K562 (cell line): ENCODE measurements around the gene IL4I1. TPM values are rescaled to one million over a fixed set of nuclear protein-coding genes. Genes with fewer than 3 reads are reported as not detected.

Experiments used
- ATAC-seq: fragments of 200-7000 bp; cut with Tn5 transposase; 3 replicates; pipeline ENCODE4 v1.9.1; 2020; ENCODE audit warnings: moderate library complexity
- BruUV-seq: library from RNA; stranded (reverse); fragments of 400-500 nt; replicated peaks from 2 replicates; lab custom pipeline; 2021; lab: Mats Ljungman, UMichigan
- CTCF ChIA-PET: fragments of 300-600 bp; formaldehyde crosslinking; extraction: SDS; loops from one replicate; lab custom pipeline; 2021; ENCODE audit warnings: low intra/inter-chr PET ratio; lab: Yijun Ruan, JAX
- POLR2A ChIA-PET: fragments of 300-600, 350-650 bp; sonication (Branson Sonifier 250); formaldehyde crosslinking; extraction: SDS; loops from one replicate; lab custom pipeline; 2021; ENCODE audit warnings: antibody characterized with exemption, inconsistent platforms; lab: Yijun Ruan, JAX
- DNase-seq, 4 experiments: peaks; one replicate each; pipeline versions ENCODE4 v3.0.0 to v3.0.0-alpha.2; 2011 to 2018; ENCODE audit warnings: low spot score in 3 of 4, mixed read lengths in 3 of 4; ENCODE audit errors: extremely low read depth in 1 of 4
- FAIRE-seq: peaks from 2 replicates; lab custom pipeline; 2011; peaks lifted over from hg19 to GRCh38; lab: Jason Lieb, UNC
- H2AFZ ChIP-seq: 2 replicates; pipeline ENCODE4 v1.6.0; 2011; ENCODE audit warnings: low read depth, low read length, control low read depth, inconsistent platforms
- H3K27ac ChIP-seq: fragments of 200-600 bp; 3 replicates; pipeline ENCODE4 v1.8.0; 2011; ENCODE audit warnings: low read depth, mild to moderate bottlenecking, control low read depth, inconsistent platforms, low read length, moderate library complexity, mixed read lengths; ENCODE audit errors: extremely low read depth
- H3K27me3 ChIP-seq, 2 experiments: fragments of 300-600 bp in 1 of 2; 2 replicates in 1 of 2; 3 replicates in 1 of 2; pipeline versions ENCODE4 v1.6.0 to v1.8.0; 2011; ENCODE audit warnings: inconsistent platforms in 2 of 2, low read length in 2 of 2, mild to moderate bottlenecking in 1 of 2, mixed read lengths in 1 of 2, moderate library complexity in 1 of 2; ENCODE audit not compliant: control insufficient read depth in 2 of 2, insufficient read depth in 2 of 2
- H3K36me3 ChIP-seq: fragments of 300-600 bp; 3 replicates; pipeline ENCODE4 v1.8.0; 2011; ENCODE audit warnings: mild to moderate bottlenecking, low read length, inconsistent platforms; ENCODE audit not compliant: control insufficient read depth, insufficient read depth
- H3K4me1 ChIP-seq, 2 experiments: fragments of 200-600 bp in 1 of 2; replicated peaks in 1 of 2; 2 replicates in 1 of 2; 3 replicates in 1 of 2; pipeline versions ENCODE4 v1.5.1 to v1.8.0; 2011; ENCODE audit warnings: inconsistent platforms in 2 of 2, low read length in 2 of 2, mild to moderate bottlenecking in 1 of 2, mixed read lengths in 1 of 2, moderate library complexity in 1 of 2; ENCODE audit not compliant: control insufficient read depth in 2 of 2, insufficient read depth in 2 of 2
- H3K4me2 ChIP-seq: 2 replicates; pipeline ENCODE4 v1.6.1; 2011; ENCODE audit warnings: low read length, control low read depth, inconsistent platforms, mixed read lengths; ENCODE audit not compliant: insufficient read depth
- H3K4me3 ChIP-seq: fragments of 200-600 bp; sonication (generic), shearing (Covaris generic); 2 replicates; pipeline ENCODE4 v1.5.1; 2016; ENCODE audit warnings: control low read depth, inconsistent platforms
- H3K79me2 ChIP-seq: fragments of 200-600 bp; 3 replicates; pipeline ENCODE4 v1.8.0; 2011; ENCODE audit warnings: low read length, inconsistent platforms; ENCODE audit not compliant: control insufficient read depth, insufficient read depth
- H3K9ac ChIP-seq, 2 experiments: 2 replicates each; pipeline versions ENCODE4 v1.6.0 to v1.6.1; 2011; ENCODE audit warnings: low read depth in 2 of 2, low read length in 2 of 2, control low read depth in 1 of 2, inconsistent platforms in 1 of 2, mild to moderate bottlenecking in 1 of 2, mixed read lengths in 1 of 2; ENCODE audit not compliant: insufficient read depth in 1 of 2
- H3K9me1 ChIP-seq: one replicate; pipeline ENCODE4 v1.6.0; 2011; ENCODE audit warnings: inconsistent platforms, mild to moderate bottlenecking, low read length, moderate library complexity; ENCODE audit not compliant: control insufficient read depth, insufficient read depth
- H3K9me3 ChIP-seq: replicated peaks from 2 replicates; pipeline ENCODE4 v1.5.1; 2011; ENCODE audit warnings: low read depth, low read length, inconsistent platforms; ENCODE audit not compliant: control insufficient read depth, insufficient read depth
- H4K20me1 ChIP-seq: replicated peaks from 2 replicates; pipeline ENCODE4 v1.6.1; 2011; ENCODE audit warnings: low read length, inconsistent platforms, mixed read lengths; ENCODE audit not compliant: control insufficient read depth, insufficient read depth
- CC2D1A ChIP-seq: fragments of 450-650 bp; IDR thresholded peaks from 2 replicates; pipeline ENCODE4 v1.6.1; 2017; ENCODE audit warnings: mild to moderate bottlenecking
- CEBPB ChIP-seq: fragments of 450-650 bp; IDR thresholded peaks from 2 replicates; pipeline ENCODE4 v1.6.1; 2016; ENCODE audit warnings: missing genetic modification characterization, missing compliant biosample characterization
- CTCFL ChIP-seq: IDR thresholded peaks from 2 replicates; pipeline ENCODE4 v1.6.1; 2011; ENCODE audit warnings: borderline replicate concordance, low read depth, mild to moderate bottlenecking, moderate library complexity, low read length; ENCODE audit not compliant: insufficient read depth, poor library complexity, severe bottlenecking
- ELF4 ChIP-seq: fragments of 450-650 bp; formaldehyde crosslinking; IDR thresholded peaks from 2 replicates; pipeline ENCODE4 v1.4.0; 2022; ENCODE audit warnings: missing genetic modification characterization
- EWSR1 ChIP-seq: fragments of 450-650 bp; IDR thresholded peaks from 2 replicates; pipeline ENCODE4 v1.6.1; 2018; ENCODE audit warnings: borderline replicate concordance, mild to moderate bottlenecking, low read depth, moderate library complexity; ENCODE audit not compliant: partially characterized antibody
- HDAC8 ChIP-seq: fragments of 450-650 bp; IDR thresholded peaks from 2 replicates; pipeline ENCODE4 v1.6.1; 2016; ENCODE audit warnings: mild to moderate bottlenecking, missing genetic modification characterization, moderate library complexity, missing compliant biosample characterization
- HES1 ChIP-seq: fragments of 450-650 bp; IDR thresholded peaks from 2 replicates; pipeline ENCODE4 v1.6.1; 2016; ENCODE audit warnings: low read depth, mild to moderate bottlenecking, moderate library complexity
- KDM2B ChIP-seq: fragments of 250-450 bp; sonication (Bioruptor Pico); IDR thresholded peaks from 2 replicates; pipeline ENCODE4 v1.8.0; 2021; ENCODE audit warnings: mild to moderate bottlenecking, moderate library complexity
- KLF10 ChIP-seq: fragments of 250-450 bp; sonication (Bioruptor Pico); IDR thresholded peaks from 2 replicates; pipeline ENCODE4 v1.6.1; 2021; ENCODE audit warnings: matching md5 sums
- POLR2AphosphoS2 ChIP-seq: IDR thresholded peaks from 2 replicates; pipeline ENCODE4 v1.6.1; 2012; ENCODE audit warnings: low read length, improper control_type of control experiment
- POLR3G ChIP-seq: IDR thresholded peaks from 2 replicates; pipeline ENCODE4 v1.6.1; 2011; ENCODE audit not compliant: insufficient read length, insufficient replicate concordance; ENCODE audit errors: extremely low read depth
- RBFOX2 ChIP-seq: fragments of 200-400 bp; formaldehyde crosslinking; IDR thresholded peaks from 2 replicates; pipeline ENCODE4 v1.6.1; 2017; ENCODE audit warnings: low read depth, mild to moderate bottlenecking, low read length, moderate library complexity
- SMARCE1 ChIP-seq: fragments of 450-650 bp; IDR thresholded peaks from 2 replicates; pipeline ENCODE4 v1.7.1; 2016; ENCODE audit warnings: mild to moderate bottlenecking
- TAF15 ChIP-seq: fragments of 200-400 bp; formaldehyde crosslinking; IDR thresholded peaks from 2 replicates; pipeline ENCODE4 v1.6.1; 2017; ENCODE audit warnings: mild to moderate bottlenecking, low read depth, low read length, moderate library complexity
- TFAP4 ChIP-seq: sonication (generic); formaldehyde crosslinking; IDR thresholded peaks from 2 replicates; pipeline ENCODE4 v1.8.0; 2022; ENCODE audit warnings: missing genetic modification reagents, mild to moderate bottlenecking, moderate library complexity, borderline replicate concordance
- XRCC3 ChIP-seq: fragments of 450-650 bp; IDR thresholded peaks from 2 replicates; pipeline ENCODE4 v1.6.1; 2017; ENCODE audit warnings: mild to moderate bottlenecking, moderate library complexity
- ZNF316 ChIP-seq: fragments of 450-650 bp; IDR thresholded peaks from 2 replicates; pipeline ENCODE4 v1.6.1; 2016
- ZNF583 ChIP-seq: fragments of 250-450 bp; sonication (Bioruptor Pico); IDR thresholded peaks from 2 replicates; pipeline ENCODE4 v1.4.0; 2020
- whole genome bisulfite sequencing: fragments of 100-300 bp; shearing (Covaris generic); methylation state at CpG from one replicate; pipeline ENCODE4 v1.1.6; 2016; ENCODE audit warnings: low coverage, mixed read lengths; ENCODE audit not compliant: insufficient coverage; ENCODE audit errors: missing lambda C conversion rate; 5-methylcytosine and 5-hydroxymethylcytosine counted together
- in situ Hi-C: fragments of 300-500 bp; cut with MboI; formaldehyde crosslinking; loops from 4 replicates; pipeline ENCODE4 v1.15.0; 2018; ENCODE audit warnings: inconsistent platforms, mixed read lengths
- intact Hi-C: fragments of 100-400 bp; cut with micrococcal nuclease; formaldehyde crosslinking; loops from 2 replicates; pipeline ENCODE4 v1.14.2; 2022
- polyA plus RNA-seq, 8 experiments: library from polyadenylated mRNA; depleted of rRNA in 4 of 8; stranded (reverse) in 5 of 8; unstranded in 3 of 8; fragments of >200 nt; fragmentation: Nextera tagmentation in 2 of 8; fragmentation: Illumina TruSeq in 1 of 8; extraction: Ambion mirVana in 2 of 8; extraction: Trizol in 1 of 8; gene quantifications; 2 replicates each; pipeline versions ENCODE4 v1.2.1 to v1.2.3, GENCODE V29; 2011 to 2014; ENCODE audit warnings: inconsistent platforms in 1 of 8, missing spikeins in 1 of 8
- total RNA-seq, 7 experiments: library from RNA; depleted of rRNA in 6 of 7; stranded (reverse); fragments of >200 nt in 6 of 7; fragmentation: Illumina TruSeq in 2 of 7; extraction: Trizol in 2 of 7; gene quantifications; 2 replicates each; pipeline versions ENCODE4 v1.2.1 to v1.2.3, GENCODE V29; 2011 to 2021; ENCODE audit warnings: low replicate concordance in 1 of 7

IL4I1 gene
- total and polyA plus RNA-seq, 9 of the 15 experiments (the other 6 are each of a cell fraction or from before 2014, with no cell fraction given): 0.06 to 0.95 (median 0.43) TPM; not detected in 2

GRCh38 chr19:49858088-49858985 is 38.4 kb downstream of the IL4I1 start:
- Histone ChIP-seq H4K20me1 (peaks cover 16% of the 10 kb centered on the region; the same call in 1 of the 2 replicates), H3K9ac (peak overlapping the region in 1 of 2 experiments; percentile 61; a peak in 2 of 4 replicates), H3K4me1 (peaks cover 0 to 88% of the 10 kb centered on the region in 2 experiments; a peak in 2 of 5 replicates), H3K27ac (no peak overlapping the region), H3K9me3 (no peaks in the 10 kb centered on the region), H3K4me2 (no peak overlapping the region), H2AFZ (no peak overlapping the region), H3K27me3 (no peaks in the 10 kb centered on the region), H3K79me2 (peaks cover 20% of the 10 kb centered on the region), H3K4me3 (no peak overlapping the region), H3K9me1 (no peaks in the 10 kb centered on the region), H3K36me3 (peaks cover 93% of the 10 kb centered on the region; the same call in 2 of the 3 replicates)
- CTCF ChIA-PET: no interaction called here
- intact Hi-C loops (no loop called here), in situ Hi-C loops (no loop called here)
- BruUV-seq: no TSS peak
- ATAC-seq (peak; percentile 45), DNase-seq (no peak), FAIRE-seq (no peak)
- POLR2A ChIA-PET: interaction anchor here (1.0 to 1.8 kb wide), 4 partner anchors 8 to 18 kb away, joined by 3 to 7 read pairs (median 6); no protein-coding TSS in a partner anchor
- WGBS: 83% methylated on average over 30 of the region's 37 CpGs
- TF ChIP-seq ZNF316: peak; percentile 33; the same call in 1 of the 2 replicates
- no peak for TF ChIP-seq HES1
- peak; percentile 34; the same call in 1 of the 2 replicates for TF ChIP-seq TFAP4
- 0 out of 2 replicates have a peak, but pooled peaks have one; percentile 19 for TF ChIP-seq TAF15
- TF ChIP-seq CC2D1A: no peak
- TF ChIP-seq POLR3G: no peak
- no peak for TF ChIP-seq KDM2B
- TF ChIP-seq CTCFL: peak; percentile 11
- no peak for TF ChIP-seq HDAC8 (tag)
- TF ChIP-seq XRCC3: no peak
- no peak for TF ChIP-seq KLF10 (CRISPR knock-in tag)
- no peak for TF ChIP-seq ZNF583
- no peak for TF ChIP-seq ELF4 (CRISPR knock-in tag)
- peak; percentile 67 for TF ChIP-seq RBFOX2
- no peak for TF ChIP-seq SMARCE1
- peak; percentile 33 for TF ChIP-seq POLR2AphosphoS2
- TF ChIP-seq EWSR1: no peak
- no peak for TF ChIP-seq CEBPB
